Measurements from ENCODE around the gene CTNNA2.

GRCh38 chr2:80529466-80530165 is 1016.8 kb downstream of the CTNNA2 start:
- TF ChIP-seq CTCF (IDR thresholded peaks at IDR 0.05) (no peak), POLR2AphosphoS5 (IDR thresholded peaks at IDR 0.05; ENCODE audit: low read depth, low read length) (no peak), REST (IDR thresholded peaks at IDR 0.05; ENCODE audit: insufficient read depth in 1 of 2, low read depth in 2 of 2, low read length in 1 of 2) (no peak), SIN3A (IDR thresholded peaks at IDR 0.05; ENCODE audit: borderline replicate concordance, insufficient read depth, low read depth, low read length) (no peak)

All from Panc1 (cell line).